H1 (cell line): ENCODE measurements around the gene TSC22D4. TPM values are rescaled to one million over a fixed set of nuclear protein-coding genes. Genes with fewer than 3 reads are reported as not detected.

Source experiments
- CTCF ChIA-PET: fragments of 300-600 bp; sonication (Branson Sonifier 250); formaldehyde crosslinking; loops from one replicate; lab custom pipeline; 2021; ENCODE audit not compliant: partially characterized antibody; lab: Charles Lee
- POLR2A ChIA-PET: fragments of 300-600 bp; sonication (Branson Sonifier 250); formaldehyde crosslinking; loops from one replicate; lab custom pipeline; 2021; ENCODE audit warnings: inconsistent platforms; ENCODE audit not compliant: partially characterized antibody; lab: Charles Lee
- DNase-seq, 2 experiments: peaks; one replicate each; pipeline versions ENCODE4 v3.0.0 to v3.0.0-alpha.2; 2010 to 2022; ENCODE audit warnings: low spot score in 2 of 2, low read depth in 1 of 2, mixed read lengths in 1 of 2
- FAIRE-seq: peaks from 2 replicates; lab custom pipeline; 2011; peaks lifted over from hg19 to GRCh38; lab: Jason Lieb, UNC
- H2AFZ ChIP-seq: 2 replicates; pipeline ENCODE4 v1.8.1; 2012; ENCODE audit warnings: low read length, inconsistent platforms
- H2AK5ac ChIP-seq: 2 replicates; pipeline ENCODE4 v1.6.1; 2013; ENCODE audit warnings: low read depth, low read length
- H2BK120ac ChIP-seq: replicated peaks from 2 replicates; pipeline ENCODE3; 2013; ENCODE audit warnings: low read depth, low read length, inconsistent platforms
- H2BK12ac ChIP-seq: 2 replicates; pipeline ENCODE4 v1.6.1; 2013; ENCODE audit warnings: low read depth, low read length
- H2BK15ac ChIP-seq: 2 replicates; pipeline ENCODE4 v1.6.1; 2013; ENCODE audit warnings: low read length
- H2BK20ac ChIP-seq: 2 replicates; pipeline ENCODE4 v1.6.1; 2013; ENCODE audit warnings: low read length
- H2BK5ac ChIP-seq: 2 replicates; pipeline ENCODE4 v1.6.1; 2013; ENCODE audit warnings: low read depth, low read length
- H3K14ac ChIP-seq: 2 replicates; pipeline ENCODE4 v1.6.1; 2013; ENCODE audit warnings: inconsistent platforms; ENCODE audit not compliant: insufficient read length
- H3K18ac ChIP-seq: 2 replicates; pipeline ENCODE4 v1.6.1; 2013; ENCODE audit warnings: low read length; ENCODE audit errors: extremely low read depth
- H3K23ac ChIP-seq: 2 replicates; pipeline ENCODE4 v1.6.1; 2013; ENCODE audit warnings: inconsistent platforms; ENCODE audit not compliant: insufficient read length
- H3K23me2 ChIP-seq: 2 replicates; pipeline ENCODE4 v1.6.1; 2013; ENCODE audit warnings: low read depth, low read length
- H3K27ac ChIP-seq: 2 replicates; pipeline ENCODE4 v1.6.1; 2011; ENCODE audit warnings: low read depth, low read length, inconsistent platforms
- H3K27me3 ChIP-seq, 4 experiments: replicated peaks in 1 of 4; 1 replicate in 1 of 4; 2 replicates in 3 of 4; pipeline versions ENCODE4 v1.6.1 to v1.8.1; 2011 to 2013; ENCODE audit warnings: low read length in 3 of 4, mild to moderate bottlenecking in 3 of 4, inconsistent platforms in 2 of 4, mixed read lengths in 2 of 4, moderate library complexity in 1 of 4; ENCODE audit not compliant: control insufficient read depth in 3 of 4, insufficient read depth in 3 of 4; ENCODE audit errors: extremely low read depth in 1 of 4
- H3K36me3 ChIP-seq, 4 experiments: 2 replicates each; pipeline versions ENCODE4 v1.6.1 to v1.8.1; 2011 to 2013; ENCODE audit warnings: mild to moderate bottlenecking in 4 of 4, low read length in 3 of 4, moderate library complexity in 2 of 4, control low read depth in 1 of 4, inconsistent platforms in 1 of 4; ENCODE audit not compliant: insufficient read depth in 4 of 4, control insufficient read depth in 2 of 4
- H3K4ac ChIP-seq: replicated peaks from 2 replicates; pipeline ENCODE3; 2013; ENCODE audit warnings: low read length, low read depth, mixed read lengths, inconsistent platforms; ENCODE audit not compliant: insufficient read length
- H3K4me1 ChIP-seq, 4 experiments: replicated peaks in 1 of 4; 1 replicate in 1 of 4; 2 replicates in 3 of 4; pipeline versions ENCODE4 v1.6.1 to v1.8.1; 2011 to 2013; ENCODE audit warnings: low read length in 3 of 4, inconsistent platforms in 2 of 4, mixed read lengths in 1 of 4; ENCODE audit not compliant: insufficient read depth in 4 of 4, control insufficient read depth in 3 of 4
- H3K4me2 ChIP-seq, 2 experiments: 2 replicates each; pipeline versions ENCODE4 v1.6.1 to v1.8.1; 2011 to 2013; ENCODE audit warnings: low read depth in 2 of 2, low read length in 2 of 2, control low read depth in 1 of 2, inconsistent platforms in 1 of 2, mild to moderate bottlenecking in 1 of 2; ENCODE audit not compliant: insufficient read depth in 1 of 2
- H3K4me3 ChIP-seq, 4 experiments: fragments of 200-600, 300-600 bp in 1 of 4; sonication (generic), shearing (Covaris generic), sonication (Bioruptor Twin) in 1 of 4; 2 replicates each; pipeline versions ENCODE4 v1.5.1 to v1.8.1; 2011 to 2016; ENCODE audit warnings: low read length in 4 of 4, low read depth in 3 of 4, control low read depth in 2 of 4, inconsistent platforms in 2 of 4, mild to moderate bottlenecking in 2 of 4, mixed read lengths in 1 of 4, moderate library complexity in 1 of 4; ENCODE audit not compliant: insufficient read depth in 2 of 4; ENCODE audit errors: extremely low read depth in 1 of 4
- H3K56ac ChIP-seq: replicated peaks from 2 replicates; pipeline ENCODE3; 2013; ENCODE audit warnings: low read depth, mild to moderate bottlenecking, mixed read lengths, low read length, inconsistent platforms; ENCODE audit not compliant: insufficient read length
- H3K79me1 ChIP-seq: 2 replicates; pipeline ENCODE4 v1.6.1; 2013; ENCODE audit warnings: low read depth, low read length, control low read depth
- H3K79me2 ChIP-seq, 2 experiments: 2 replicates each; pipeline versions ENCODE4 v1.6.1 to v1.8.1; 2012 to 2013; ENCODE audit warnings: low read length in 2 of 2, mild to moderate bottlenecking in 2 of 2, inconsistent platforms in 1 of 2; ENCODE audit not compliant: insufficient read depth in 2 of 2, control insufficient read depth in 1 of 2
- H3K9ac ChIP-seq, 4 experiments: replicated peaks in 1 of 4; 1 replicate in 1 of 4; 2 replicates in 3 of 4; pipeline versions ENCODE4 v1.6.1 to v1.8.1; 2011 to 2013; ENCODE audit warnings: low read depth in 3 of 4, low read length in 3 of 4, control low read depth in 2 of 4, mild to moderate bottlenecking in 2 of 4, moderate library complexity in 2 of 4, inconsistent platforms in 1 of 4; ENCODE audit errors: extremely low read depth in 1 of 4
- H3K9me3 ChIP-seq, 2 experiments: 2 replicates each; pipeline versions ENCODE4 v1.6.1 to v1.8.1; 2012 to 2013; ENCODE audit warnings: mild to moderate bottlenecking in 2 of 2, moderate library complexity in 2 of 2, control low read depth in 1 of 2, inconsistent platforms in 1 of 2, low read depth in 1 of 2, low read length in 1 of 2, mixed read lengths in 1 of 2; ENCODE audit not compliant: insufficient read depth in 2 of 2
- H4K20me1 ChIP-seq, 2 experiments: replicated peaks in 1 of 2; 2 replicates each; pipeline versions ENCODE3 to v1.8.1; 2011 to 2013; ENCODE audit warnings: inconsistent platforms in 2 of 2, low read length in 2 of 2, mild to moderate bottlenecking in 1 of 2; ENCODE audit not compliant: insufficient read depth in 2 of 2, control insufficient read depth in 1 of 2
- H4K5ac ChIP-seq: 2 replicates; pipeline ENCODE4 v1.6.1; 2013; ENCODE audit warnings: low read length, low read depth, mixed read lengths, inconsistent platforms; ENCODE audit not compliant: insufficient read length
- H4K8ac ChIP-seq: 2 replicates; pipeline ENCODE4 v1.8.0; 2013; ENCODE audit warnings: mild to moderate bottlenecking, moderate library complexity, low read length, inconsistent platforms; ENCODE audit not compliant: insufficient read depth; ENCODE audit errors: extremely low read depth
- H4K91ac ChIP-seq: replicated peaks from 2 replicates; pipeline ENCODE3; 2013; ENCODE audit warnings: low read length, mixed read lengths, inconsistent platforms; ENCODE audit not compliant: insufficient read length
- EGR1 ChIP-seq: IDR thresholded peaks from 2 replicates; pipeline ENCODE4 v1.6.1; 2011; ENCODE audit warnings: low read depth, low read length, borderline replicate concordance
- EP300 ChIP-seq, 2 experiments: IDR thresholded peaks; 1 replicate in 1 of 2; 2 replicates in 1 of 2; pipeline ENCODE4 v1.6.1; 2011 to 2012; ENCODE audit warnings: low read depth in 2 of 2, low read length in 2 of 2, mild to moderate bottlenecking in 2 of 2, borderline replicate concordance in 1 of 2, inconsistent platforms in 1 of 2, moderate library complexity in 1 of 2
- FOSL1 ChIP-seq: IDR thresholded peaks from 2 replicates; pipeline ENCODE4 v1.6.1; 2011; ENCODE audit warnings: mild to moderate bottlenecking, low read depth, low read length, moderate library complexity; ENCODE audit not compliant: insufficient read depth
- JUND ChIP-seq: IDR thresholded peaks from 2 replicates; pipeline ENCODE4 v1.6.1; 2011; ENCODE audit warnings: mild to moderate bottlenecking, improper control_type of control experiment, low read length
- KDM1A ChIP-seq: fragments of 200-600, 300-600 bp; sonication (generic); IDR thresholded peaks from 2 replicates; pipeline ENCODE4 v1.7.1; 2016; ENCODE audit warnings: mild to moderate bottlenecking, low read length, borderline replicate concordance
- KDM4A ChIP-seq: IDR thresholded peaks from one replicate; pipeline ENCODE4 v1.7.1; 2012; ENCODE audit warnings: low read depth, mild to moderate bottlenecking, moderate library complexity, low read length, inconsistent platforms; ENCODE audit not compliant: severe bottlenecking
- POLR2AphosphoS5 ChIP-seq: IDR thresholded peaks from 2 replicates; pipeline ENCODE4 v1.6.1; 2011; ENCODE audit warnings: low read depth, low read length
- POU5F1 ChIP-seq: IDR thresholded peaks from 2 replicates; pipeline ENCODE4 v1.6.1; 2011; ENCODE audit warnings: low read depth, mild to moderate bottlenecking, low read length, moderate library complexity
- RAD21 ChIP-seq, 2 experiments: IDR thresholded peaks in 1 of 2; conservative IDR thresholded peaks in 1 of 2; 2 replicates each; pipeline ENCODE4 v1.6.1; 2011; ENCODE audit warnings: low read depth in 2 of 2, low read length in 2 of 2, improper control_type of control experiment in 1 of 2, inconsistent platforms in 1 of 2, mild to moderate bottlenecking in 1 of 2, moderate library complexity in 1 of 2
- RBBP5 ChIP-seq: IDR thresholded peaks from 2 replicates; pipeline ENCODE4 v1.7.1; 2012; ENCODE audit warnings: low read depth, mild to moderate bottlenecking, inconsistent platforms, low read length, moderate library complexity, borderline replicate concordance
- TAF7 ChIP-seq: optimal IDR thresholded peaks from 2 replicates; pipeline ENCODE3; 2011; ENCODE audit warnings: low read depth, mild to moderate bottlenecking, inconsistent platforms, low read length, moderate library complexity, borderline replicate concordance
- WGBS, 2 experiments: shearing (Covaris generic) in 1 of 2; methylation state at CpG; one replicate each; pipeline versions ENCODE4 v1.1.6 to v1.1.7; 2013 to 2015; ENCODE audit warnings: low lambda C conversion rate in 2 of 2, mixed read lengths in 2 of 2, inconsistent platforms in 1 of 2, low coverage in 1 of 2, missing lambda C conversion rate in 1 of 2; ENCODE audit not compliant: insufficient replicate concordance in 2 of 2, insufficient coverage in 1 of 2, insufficient read length in 1 of 2; ENCODE audit errors: extremely low coverage in 1 of 2, missing lambda C conversion rate in 1 of 2; 5-methylcytosine and 5-hydroxymethylcytosine counted together
- polyA plus RNA-seq, 7 experiments: library from polyadenylated mRNA; depleted of rRNA in 3 of 7; stranded (reverse) in 5 of 7; unstranded in 2 of 7; fragments of >200 nt in 5 of 7; fragments of 200-250 nt in 2 of 7; gene quantifications; 1 replicate in 5 of 7; 2 replicates in 1 of 7; 4 replicates in 1 of 7; pipeline versions ENCODE4 v1.2.1 to v1.2.3, GENCODE V29; 2011 to 2013; ENCODE audit warnings: missing spikeins in 2 of 7, mixed read lengths in 2 of 7
- total RNA-seq: library from RNA; stranded (reverse); fragmentation: NEBNext Ultra II Directional; extraction: Animal tissue kit (Norgen Biotek cat#: 25700); gene quantifications from 2 replicates; pipeline ENCODE4 v1.2.1, GENCODE V29; 2021

The TSC22D4 gene
- total and polyA plus RNA-seq, 2 of the 8 experiments (the other 6 are each of a cell fraction or from before 2014, with no cell fraction given), result 13.2 to 20.3 TPM

DNA sequence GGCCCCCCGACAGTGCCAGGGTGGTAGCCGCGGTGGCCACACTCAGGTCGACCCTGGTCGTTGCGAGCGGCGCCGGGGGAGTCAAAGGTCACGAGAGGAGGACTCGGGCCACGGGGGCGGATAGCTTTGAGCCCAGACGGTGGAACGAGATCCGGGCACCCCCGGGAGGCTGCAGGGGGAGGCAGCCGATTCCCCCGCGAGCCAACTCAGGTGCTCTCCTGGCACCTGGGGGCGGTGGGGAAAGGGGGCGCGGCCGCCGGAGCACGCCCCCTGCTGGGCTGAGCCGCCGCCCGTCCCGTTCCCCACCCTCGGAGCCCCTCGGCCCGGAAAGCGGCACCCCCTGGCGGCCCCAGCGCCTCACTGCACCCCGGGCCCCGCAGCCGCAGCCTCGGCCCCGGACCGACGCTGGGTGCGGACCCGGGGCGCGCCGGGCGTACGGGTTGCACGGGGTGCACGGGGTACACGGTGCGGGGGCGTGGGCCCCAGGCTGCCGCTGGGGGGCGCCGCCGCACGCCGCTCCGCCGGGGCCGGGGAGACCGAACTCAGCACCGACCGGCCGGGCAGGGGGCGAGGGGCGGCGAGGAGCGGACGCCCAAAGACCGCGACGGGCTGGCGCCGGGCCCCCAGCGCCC is 4.2 kb upstream of the TSC22D4 start:
- Histone ChIP-seq H4K5ac (no peak overlapping the region), H3K4me2 (peak overlapping the region; percentile 8 to 82), H2BK15ac (no peak overlapping the region), H3K79me2 (no peaks in the 10 kb centered on the region; a peak in 1 of 4 replicates), H2BK5ac (no peak overlapping the region; the same call in 1 of the 2 replicates), H2BK120ac (no peak overlapping the region), H4K20me1 (no peaks in the 10 kb centered on the region), H3K4me1 (peaks cover 0 to 10% (median 6%) of the 10 kb centered on the region in 4 experiments; a peak in 5 of 7 replicates), H3K36me3 (peaks cover 0 to under 1% (median 0%) of the 10 kb centered on the region in 4 experiments; a peak in 2 of 8 replicates), H4K8ac (no peak overlapping the region; the same call in 1 of the 2 replicates), H3K27me3 (no peaks in the 10 kb centered on the region), H3K4me3 (peak overlapping the region; percentile 68 to 80 (median 72)), H3K4ac (no peak overlapping the region), H3K23ac (no peak overlapping the region), H3K79me1 (no peaks in the 10 kb centered on the region), H3K14ac (no peak overlapping the region), H3K18ac (peak overlapping the region; percentile 38), H2AFZ (0 out of 2 replicates have a peak overlapping the region, but pooled peaks have one; percentile 1), H3K23me2 (peaks cover 9% of the 10 kb centered on the region; the same call in 1 of the 2 replicates), H3K9me3 (no peaks in the 10 kb centered on the region), H3K27ac (no peak overlapping the region), H2BK12ac (no peak overlapping the region), H2AK5ac (no peak overlapping the region), H3K56ac (no peak overlapping the region), H4K91ac (no peak overlapping the region), H3K9ac (no peak overlapping the region), H2BK20ac (no peak overlapping the region)
- WGBS, 2 experiments, result 4% methylated on average over 41 of the region's 79 CpGs; no CpG with 5 or more reads in 1 of the 2 experiments
- ChIA-PET CTCF (interaction anchor here (0.6 to 11.3 kb wide), 21 partner anchors 9 to 159 kb away, joined by 3 to 152 read pairs (median 4); partner anchors contain the start of genes MOSPD3 and SPACDR), POLR2A (interaction anchor here (0.6 to 1.7 kb wide), 5 partner anchors 10 to 120 kb away, joined by 3 to 5 read pairs (median 4); no protein-coding TSS in a partner anchor)
- DNase-seq, result peak in 1 of 2 experiments; percentile 97
- FAIRE-seq, result no peak
- TF ChIP-seq POLR2AphosphoS5, result no peak
- peak; percentile 19 to 68; a peak in 3 of 4 replicates for TF ChIP-seq RAD21 (IDR thresholded peaks at IDR 0.05 in 1 of 2, conservative IDR thresholded peaks at IDR 0.05 in 1 of 2; ENCODE audit: low read depth in 2 of 2, low read length in 2 of 2)
- TF ChIP-seq EGR1, result peak; percentile 90
- TF ChIP-seq POU5F1, result no peak
- peak; percentile 89 for TF ChIP-seq TAF7
- no peak; the same call in 1 of the 2 replicates for TF ChIP-seq RBBP5
- TF ChIP-seq EP300 (IDR thresholded peaks at IDR 0.05; ENCODE audit: borderline replicate concordance in 1 of 2, low read depth in 2 of 2, low read length in 2 of 2), result no peak
- TF ChIP-seq KDM1A, result peak; percentile 4; the same call in 1 of the 2 replicates
- TF ChIP-seq FOSL1, result 0 out of 2 replicates have a peak, but pooled peaks have one; percentile 67
- TF ChIP-seq JUND, result 0 out of 2 replicates have a peak, but pooled peaks have one; percentile 9
- peak; percentile 15 for TF ChIP-seq KDM4A
